ENCODE results near the gene NVL.

NVL gene

DNA sequence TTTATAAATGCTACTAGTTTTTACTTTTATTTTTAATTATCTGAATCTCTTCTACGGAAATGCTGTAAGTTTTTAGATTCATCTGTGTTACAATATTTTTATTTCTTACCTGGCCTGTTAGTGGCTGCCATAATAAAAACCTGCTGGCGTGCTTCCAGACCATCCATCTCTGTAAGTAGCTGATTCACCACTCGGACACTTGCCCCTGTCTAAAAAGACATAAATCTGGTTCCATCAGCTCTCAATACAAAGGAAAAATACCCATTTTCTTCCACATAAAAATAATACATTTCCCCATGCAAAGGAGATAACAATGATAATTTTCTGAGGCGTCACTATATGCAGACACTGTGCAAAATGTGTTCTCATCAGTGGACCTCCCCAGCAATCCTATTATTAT lies 62.0 kb downstream of the NVL start (continued):
- TF ChIP-seq ZNF302 (tag by site-specific recombination; IDR thresholded peaks at IDR 0.05; ENCODE audit: low read depth): no peak
- peak; percentile 63 for TF ChIP-seq SP7 (tag by site-specific recombination; IDR thresholded peaks at IDR 0.05)
- no peak for TF ChIP-seq ZBTB7A (tag by site-specific recombination; IDR thresholded peaks at IDR 0.05; ENCODE audit: low read depth)
- TF ChIP-seq YY1 (tag by site-specific recombination; IDR thresholded peaks at IDR 0.05): no peak
- no peak for TF ChIP-seq REPIN1 (tag by site-specific recombination; IDR thresholded peaks at IDR 0.05; ENCODE audit: low read depth)
- TF ChIP-seq, protein P1, sequence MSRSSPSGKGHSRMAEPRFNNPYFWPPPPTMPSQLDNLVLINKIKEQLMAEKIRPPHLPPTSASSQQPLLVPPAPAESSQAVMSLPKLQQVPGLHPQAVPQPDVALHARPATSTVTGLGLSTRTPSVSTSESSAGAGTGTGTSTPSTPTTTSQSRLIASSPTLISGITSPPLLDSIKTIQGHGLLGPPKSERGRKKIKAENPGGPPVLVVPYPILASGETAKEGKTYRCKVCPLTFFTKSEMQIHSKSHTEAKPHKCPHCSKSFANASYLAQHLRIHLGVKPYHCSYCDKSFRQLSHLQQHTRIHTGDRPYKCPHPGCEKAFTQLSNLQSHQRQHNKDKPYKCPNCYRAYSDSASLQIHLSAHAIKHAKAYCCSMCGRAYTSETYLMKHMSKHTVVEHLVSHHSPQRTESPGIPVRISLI (tag by site-specific recombination; IDR thresholded peaks at IDR 0.05): no peak
- TF ChIP-seq, protein P2, sequence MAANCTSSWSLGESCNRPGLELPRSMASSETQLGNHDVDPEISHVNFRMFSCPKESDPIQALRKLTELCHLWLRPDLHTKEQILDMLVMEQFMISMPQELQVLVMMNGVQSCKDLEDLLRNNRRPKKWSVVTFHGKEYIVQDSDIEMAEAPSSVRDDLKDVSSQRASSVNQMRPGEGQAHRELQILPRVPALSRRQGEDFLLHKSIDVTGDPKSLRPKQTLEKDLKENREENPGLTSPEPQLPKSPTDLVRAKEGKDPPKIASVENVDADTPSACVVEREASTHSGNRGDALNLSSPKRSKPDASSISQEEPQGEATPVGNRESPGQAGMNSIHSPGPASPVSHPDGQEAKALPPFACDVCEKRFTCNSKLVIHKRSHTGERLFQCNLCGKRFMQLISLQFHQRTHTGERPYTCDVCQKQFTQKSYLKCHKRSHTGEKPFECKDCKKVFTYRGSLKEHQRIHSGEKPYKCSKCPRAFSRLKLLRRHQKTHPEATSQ (tag by site-specific recombination; IDR thresholded peaks at IDR 0.05): no peak

DNA sequence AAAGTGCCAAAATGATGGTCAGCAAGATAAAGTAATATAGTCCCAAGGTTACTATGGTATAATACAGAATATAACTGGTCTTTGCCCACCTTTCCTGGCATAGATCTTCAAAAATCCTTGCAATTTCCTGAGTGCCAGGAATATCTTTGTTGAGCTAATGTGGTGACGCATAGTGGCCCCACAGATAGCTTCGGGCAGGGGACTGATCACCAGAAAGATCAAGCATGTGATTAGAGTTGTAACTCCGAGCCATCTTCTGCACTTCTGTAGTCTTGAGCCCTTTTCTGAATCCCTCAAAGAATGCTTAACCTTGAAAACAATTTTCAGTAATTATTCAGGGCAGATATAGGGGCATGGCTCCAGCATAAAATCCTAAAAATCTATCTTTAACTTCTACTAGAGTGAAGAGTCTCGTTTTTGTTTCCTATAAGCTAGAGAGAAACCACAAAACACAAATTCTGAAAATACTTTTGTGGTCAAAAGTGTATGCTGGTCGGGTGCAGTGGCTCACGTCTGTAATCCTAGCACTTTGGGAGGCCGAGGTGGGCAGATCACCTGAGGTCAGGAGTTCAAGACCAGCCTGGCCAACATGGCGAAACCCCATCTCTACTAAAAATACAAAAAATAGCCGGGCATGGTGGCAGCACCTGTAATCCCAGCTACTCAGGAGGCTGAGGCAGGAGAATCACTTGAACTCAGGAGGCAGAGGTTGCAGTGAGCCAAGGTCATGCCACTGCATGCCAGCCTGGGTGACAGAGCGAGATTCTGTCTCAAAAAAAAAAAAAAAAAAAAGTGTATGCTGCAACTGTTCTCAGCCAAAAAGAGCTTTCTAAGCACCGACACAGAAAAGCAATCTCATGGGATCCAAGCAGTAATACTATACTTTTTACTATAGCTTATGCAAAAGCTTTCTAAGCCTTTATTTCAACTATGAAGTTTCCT lies 62.8 kb downstream of the NVL start:
- ChIA-PET POLR2A (no interaction called here), CTCF (interaction anchor here (0.8 to 1.7 kb wide), 2 partner anchors 15 to 20 kb away, joined by 3 to 4 read pairs; no protein-coding TSS in a partner anchor)
- no peak overlapping the region for H3K4me3 ChIP-seq (ENCODE audit: low read depth, low read length)
- H3K4me1 ChIP-seq (ENCODE audit: control insufficient read depth, insufficient read depth, low read length): peaks cover 16% of the 10 kb centered on the region; the same call in 1 of the 2 replicates
- H3K9me3 ChIP-seq (ENCODE audit: control insufficient read depth, insufficient read depth, low read depth, low read length): no peaks in the 10 kb centered on the region
- H3K27ac ChIP-seq (ENCODE audit: extremely low read depth, low read depth, low read length): no peak overlapping the region
- peaks cover 30 to 35% of the 10 kb centered on the region in 2 experiments for H3K36me3 ChIP-seq (ENCODE audit: control insufficient read depth in 2 of 2, insufficient read depth in 1 of 2, low read length in 2 of 2)
- TF ChIP-seq GLI2 (tag by site-specific recombination; IDR thresholded peaks at IDR 0.05; ENCODE audit: borderline replicate concordance, low read depth) (no peak), ZNF426 (tag by site-specific recombination; IDR thresholded peaks at IDR 0.05) (no peak), ZNF248 (tag by site-specific recombination; IDR thresholded peaks at IDR 0.05) (no peak), SP7 (tag by site-specific recombination; IDR thresholded peaks at IDR 0.05) (0 out of 2 replicates have a peak, but pooled peaks have one; percentile 35), ZNF529 (tag by site-specific recombination; IDR thresholded peaks at IDR 0.05; ENCODE audit: insufficient replicate concordance) (no peak), ZNF202 (tag by site-specific recombination; IDR thresholded peaks at IDR 0.05; ENCODE audit: borderline replicate concordance) (no peak), ZNF561 (tag by site-specific recombination; IDR thresholded peaks at IDR 0.05; ENCODE audit: borderline replicate concordance) (no peak), ZNF510 (tag by site-specific recombination; IDR thresholded peaks at IDR 0.05; ENCODE audit: insufficient replicate concordance) (no peak), ZNF600 (tag by site-specific recombination; IDR thresholded peaks at IDR 0.05) (peak; percentile 45; the same call in 1 of the 2 replicates), ZBTB1 (tag by site-specific recombination; IDR thresholded peaks at IDR 0.05) (no peak), ZNF266 (tag by site-specific recombination; IDR thresholded peaks at IDR 0.05; ENCODE audit: low read depth) (no peak), ZNF354C (tag by site-specific recombination; IDR thresholded peaks at IDR 0.05; ENCODE audit: borderline replicate concordance, low read depth) (no peak), ZNF777 (tag by site-specific recombination; IDR thresholded peaks at IDR 0.05; ENCODE audit: borderline replicate concordance) (no peak)
- TF ChIP-seq, protein P3, sequence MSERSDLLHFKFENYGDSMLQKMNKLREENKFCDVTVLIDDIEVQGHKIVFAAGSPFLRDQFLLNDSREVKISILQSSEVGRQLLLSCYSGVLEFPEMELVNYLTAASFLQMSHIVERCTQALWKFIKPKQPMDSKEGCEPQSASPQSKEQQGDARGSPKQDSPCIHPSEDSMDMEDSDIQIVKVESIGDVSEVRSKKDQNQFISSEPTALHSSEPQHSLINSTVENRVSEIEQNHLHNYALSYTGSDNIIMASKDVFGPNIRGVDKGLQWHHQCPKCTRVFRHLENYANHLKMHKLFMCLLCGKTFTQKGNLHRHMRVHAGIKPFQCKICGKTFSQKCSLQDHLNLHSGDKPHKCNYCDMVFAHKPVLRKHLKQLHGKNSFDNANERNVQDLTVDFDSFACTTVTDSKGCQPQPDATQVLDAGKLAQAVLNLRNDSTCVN (tag by site-specific recombination; optimal IDR thresholded peaks at IDR 0.05): no peak
- TF ChIP-seq, protein P4, sequence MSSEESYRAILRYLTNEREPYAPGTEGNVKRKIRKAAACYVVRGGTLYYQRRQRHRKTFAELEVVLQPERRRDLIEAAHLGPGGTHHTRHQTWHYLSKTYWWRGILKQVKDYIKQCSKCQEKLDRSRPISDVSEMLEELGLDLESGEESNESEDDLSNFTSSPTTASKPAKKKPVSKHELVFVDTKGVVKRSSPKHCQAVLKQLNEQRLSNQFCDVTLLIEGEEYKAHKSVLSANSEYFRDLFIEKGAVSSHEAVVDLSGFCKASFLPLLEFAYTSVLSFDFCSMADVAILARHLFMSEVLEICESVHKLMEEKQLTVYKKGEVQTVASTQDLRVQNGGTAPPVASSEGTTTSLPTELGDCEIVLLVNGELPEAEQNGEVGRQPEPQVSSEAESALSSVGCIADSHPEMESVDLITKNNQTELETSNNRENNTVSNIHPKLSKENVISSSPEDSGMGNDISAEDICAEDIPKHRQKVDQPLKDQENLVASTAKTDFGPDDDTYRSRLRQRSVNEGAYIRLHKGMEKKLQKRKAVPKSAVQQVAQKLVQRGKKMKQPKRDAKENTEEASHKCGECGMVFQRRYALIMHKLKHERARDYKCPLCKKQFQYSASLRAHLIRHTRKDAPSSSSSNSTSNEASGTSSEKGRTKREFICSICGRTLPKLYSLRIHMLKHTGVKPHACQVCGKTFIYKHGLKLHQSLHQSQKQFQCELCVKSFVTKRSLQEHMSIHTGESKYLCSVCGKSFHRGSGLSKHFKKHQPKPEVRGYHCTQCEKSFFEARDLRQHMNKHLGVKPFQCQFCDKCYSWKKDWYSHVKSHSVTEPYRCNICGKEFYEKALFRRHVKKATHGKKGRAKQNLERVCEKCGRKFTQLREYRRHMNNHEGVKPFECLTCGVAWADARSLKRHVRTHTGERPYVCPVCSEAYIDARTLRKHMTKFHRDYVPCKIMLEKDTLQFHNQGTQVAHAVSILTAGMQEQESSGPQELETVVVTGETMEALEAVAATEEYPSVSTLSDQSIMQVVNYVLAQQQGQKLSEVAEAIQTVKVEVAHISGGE (tag by site-specific recombination; conservative IDR thresholded peaks at IDR 0.05; ENCODE audit: low read depth): no peak
- TF ChIP-seq, protein P5, sequence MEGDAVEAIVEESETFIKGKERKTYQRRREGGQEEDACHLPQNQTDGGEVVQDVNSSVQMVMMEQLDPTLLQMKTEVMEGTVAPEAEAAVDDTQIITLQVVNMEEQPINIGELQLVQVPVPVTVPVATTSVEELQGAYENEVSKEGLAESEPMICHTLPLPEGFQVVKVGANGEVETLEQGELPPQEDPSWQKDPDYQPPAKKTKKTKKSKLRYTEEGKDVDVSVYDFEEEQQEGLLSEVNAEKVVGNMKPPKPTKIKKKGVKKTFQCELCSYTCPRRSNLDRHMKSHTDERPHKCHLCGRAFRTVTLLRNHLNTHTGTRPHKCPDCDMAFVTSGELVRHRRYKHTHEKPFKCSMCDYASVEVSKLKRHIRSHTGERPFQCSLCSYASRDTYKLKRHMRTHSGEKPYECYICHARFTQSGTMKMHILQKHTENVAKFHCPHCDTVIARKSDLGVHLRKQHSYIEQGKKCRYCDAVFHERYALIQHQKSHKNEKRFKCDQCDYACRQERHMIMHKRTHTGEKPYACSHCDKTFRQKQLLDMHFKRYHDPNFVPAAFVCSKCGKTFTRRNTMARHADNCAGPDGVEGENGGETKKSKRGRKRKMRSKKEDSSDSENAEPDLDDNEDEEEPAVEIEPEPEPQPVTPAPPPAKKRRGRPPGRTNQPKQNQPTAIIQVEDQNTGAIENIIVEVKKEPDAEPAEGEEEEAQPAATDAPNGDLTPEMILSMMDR (tag by site-specific recombination; IDR thresholded peaks at IDR 0.05): no peak
- TF ChIP-seq, protein P6, sequence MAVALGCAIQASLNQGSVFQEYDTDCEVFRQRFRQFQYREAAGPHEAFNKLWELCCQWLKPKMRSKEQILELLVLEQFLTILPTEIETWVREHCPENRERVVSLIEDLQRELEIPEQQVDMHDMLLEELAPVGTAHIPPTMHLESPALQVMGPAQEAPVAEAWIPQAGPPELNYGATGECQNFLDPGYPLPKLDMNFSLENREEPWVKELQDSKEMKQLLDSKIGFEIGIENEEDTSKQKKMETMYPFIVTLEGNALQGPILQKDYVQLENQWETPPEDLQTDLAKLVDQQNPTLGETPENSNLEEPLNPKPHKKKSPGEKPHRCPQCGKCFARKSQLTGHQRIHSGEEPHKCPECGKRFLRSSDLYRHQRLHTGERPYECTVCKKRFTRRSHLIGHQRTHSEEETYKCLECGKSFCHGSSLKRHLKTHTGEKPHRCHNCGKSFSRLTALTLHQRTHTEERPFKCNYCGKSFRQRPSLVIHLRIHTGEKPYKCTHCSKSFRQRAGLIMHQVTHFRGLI (tag by site-specific recombination; IDR thresholded peaks at IDR 0.05): no peak

All from HEK293 (cell line).